HG03095 (cell line): Measurements from ENCODE around the gene TUBB4B.

Source experiments
- ATAC-seq: cut with Tn5 transposase; IDR thresholded peaks from one replicate; pipeline ENCODE4 v1.9.1; 2021; ENCODE audit warnings: moderate library complexity; ENCODE audit not compliant: unreplicated experiment

Gene TUBB4B

GRCh38 chr9:137224830-137225694 is 16.0 kb upstream of the TUBB4B start, which contains the start of gene CYSRT1:
Gene CYSRT1, plus strand, starts transcription at chr9:137225174. Its CDS starts 448 bp downstream, at chr9:137225622.
- no peak for ATAC-seq

DNA sequence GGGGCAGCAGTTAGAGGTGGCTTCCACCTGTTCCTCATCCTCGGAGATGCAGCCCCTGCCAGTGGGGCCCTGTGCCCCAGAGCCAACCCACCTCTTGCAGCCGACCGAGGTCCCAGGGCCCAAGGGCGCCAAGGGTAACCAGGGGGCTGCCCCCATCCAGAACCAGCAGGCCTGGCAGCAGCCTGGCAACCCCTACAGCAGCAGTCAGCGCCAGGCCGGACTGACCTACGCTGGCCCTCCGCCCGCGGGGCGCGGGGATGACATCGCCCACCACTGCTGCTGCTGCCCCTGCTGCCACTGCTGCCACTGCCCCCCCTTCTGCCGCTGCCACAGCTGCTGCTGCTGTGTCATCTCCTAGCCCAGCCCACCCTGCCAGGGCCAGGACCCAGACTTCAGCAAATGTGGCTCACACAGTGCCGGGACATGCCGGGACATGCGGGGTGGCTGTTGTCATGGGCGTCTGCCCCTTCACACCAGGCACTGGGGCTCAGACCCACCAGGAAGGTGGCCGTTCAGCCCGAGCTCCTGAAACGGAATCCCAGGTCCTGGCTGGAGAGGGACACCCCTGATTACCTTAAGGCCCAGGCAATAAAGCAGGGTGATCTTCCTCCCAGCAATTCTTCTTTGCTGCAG is 15.3 kb upstream of the TUBB4B start:
- no peak for ATAC-seq

DNA sequence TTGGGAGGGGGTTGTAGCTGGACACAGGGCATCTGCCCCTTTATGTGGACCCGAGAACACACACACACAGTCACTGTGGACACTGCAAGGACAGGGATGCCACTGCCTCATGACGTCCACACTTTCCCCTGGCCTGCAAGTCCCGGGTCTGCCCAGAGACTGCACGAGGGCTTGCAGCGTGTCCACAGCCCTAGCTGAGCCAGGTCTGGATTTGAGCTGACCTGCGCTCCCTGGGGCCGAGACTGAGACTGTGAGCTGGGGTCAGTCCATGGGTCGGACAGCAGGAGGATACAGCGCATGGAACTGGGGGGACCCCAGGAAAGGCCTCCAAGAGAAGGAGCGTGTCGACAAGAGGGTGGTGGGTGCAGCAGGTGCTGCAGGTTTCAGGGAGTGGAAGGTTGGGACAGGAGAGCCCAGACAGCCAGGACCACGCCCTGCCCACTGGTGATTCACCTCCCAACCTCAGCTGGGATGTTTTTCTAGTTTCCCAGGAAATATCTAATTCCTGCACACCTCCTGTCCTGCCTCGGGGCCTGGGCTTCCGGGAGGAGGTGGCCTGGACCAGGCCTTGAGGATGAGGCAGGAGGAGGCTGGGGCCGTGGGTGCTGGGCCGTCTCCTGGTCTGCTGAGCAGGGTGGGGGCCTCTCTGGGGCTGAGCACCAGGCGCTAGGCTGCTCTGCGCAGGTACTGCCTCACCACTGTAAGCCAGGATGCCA is 14.6 kb upstream of the TUBB4B start:
- ATAC-seq, result no peak

- no peak for ATAC-seq
These were observed 13.8 kb upstream of the TUBB4B start, which contains the start of gene RNF224 for GRCh38 chr9:137227054-137227852. Gene RNF224, plus strand, starts transcription at chr9:137227502. Its CDS starts 834 bp downstream, at chr9:137228336.

DNA sequence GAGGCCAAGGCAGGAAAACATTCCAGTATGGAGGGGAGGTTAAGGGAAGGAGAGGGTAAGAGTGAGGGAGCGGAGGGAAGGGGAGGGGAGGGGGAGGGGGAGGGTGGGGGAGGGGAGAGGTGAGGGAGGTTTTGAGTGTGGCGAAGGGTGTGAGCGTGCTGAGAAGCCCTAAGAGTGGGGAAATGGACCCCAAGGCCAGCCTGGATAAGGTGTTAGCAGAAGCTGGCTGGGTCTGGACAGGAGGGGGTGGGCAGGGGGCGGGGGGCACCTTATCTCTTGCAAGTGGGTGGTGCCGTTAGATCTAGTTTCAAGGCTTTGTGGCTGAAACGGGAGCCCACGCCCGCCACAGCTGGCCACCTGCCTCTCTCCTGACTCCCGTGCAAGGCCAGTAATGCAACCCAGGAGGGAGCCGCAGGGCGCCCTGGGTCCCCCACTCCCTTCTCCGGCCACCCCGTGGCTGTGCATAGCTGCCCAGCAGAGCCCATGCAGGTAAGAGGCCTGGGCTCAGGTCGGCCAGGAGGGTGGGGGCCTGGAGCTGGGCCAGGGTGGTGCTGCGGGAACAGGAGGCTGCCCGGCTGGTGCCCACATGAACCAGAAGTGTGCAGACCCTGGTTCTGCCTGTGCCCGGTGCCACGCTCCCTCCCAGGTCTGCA is 13.1 kb upstream of the TUBB4B start:
- ATAC-seq, result no peak

DNA sequence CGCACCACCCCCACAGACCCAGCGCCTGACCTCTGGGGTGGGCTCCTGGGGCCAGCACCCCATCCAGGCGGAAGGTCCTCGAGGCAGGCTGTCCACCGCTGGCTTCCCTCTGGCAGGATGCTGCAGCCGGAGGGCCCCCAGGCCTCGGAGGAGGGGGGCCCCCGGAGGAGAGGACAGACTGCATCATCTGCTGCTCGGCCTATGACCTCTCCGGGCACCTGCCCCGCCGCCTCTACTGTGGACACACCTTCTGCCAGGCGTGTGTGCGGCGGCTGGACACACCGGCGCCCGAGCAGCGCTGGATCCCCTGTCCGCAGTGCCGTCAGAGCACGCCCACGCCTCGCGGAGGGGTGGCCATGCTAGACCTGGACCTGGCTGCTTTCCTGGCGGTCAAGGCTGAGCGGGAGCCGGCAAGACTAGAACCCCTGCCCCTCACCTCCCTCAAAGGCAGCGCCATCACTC is 12.6 kb upstream of the TUBB4B start:
- no peak for ATAC-seq

DNA sequence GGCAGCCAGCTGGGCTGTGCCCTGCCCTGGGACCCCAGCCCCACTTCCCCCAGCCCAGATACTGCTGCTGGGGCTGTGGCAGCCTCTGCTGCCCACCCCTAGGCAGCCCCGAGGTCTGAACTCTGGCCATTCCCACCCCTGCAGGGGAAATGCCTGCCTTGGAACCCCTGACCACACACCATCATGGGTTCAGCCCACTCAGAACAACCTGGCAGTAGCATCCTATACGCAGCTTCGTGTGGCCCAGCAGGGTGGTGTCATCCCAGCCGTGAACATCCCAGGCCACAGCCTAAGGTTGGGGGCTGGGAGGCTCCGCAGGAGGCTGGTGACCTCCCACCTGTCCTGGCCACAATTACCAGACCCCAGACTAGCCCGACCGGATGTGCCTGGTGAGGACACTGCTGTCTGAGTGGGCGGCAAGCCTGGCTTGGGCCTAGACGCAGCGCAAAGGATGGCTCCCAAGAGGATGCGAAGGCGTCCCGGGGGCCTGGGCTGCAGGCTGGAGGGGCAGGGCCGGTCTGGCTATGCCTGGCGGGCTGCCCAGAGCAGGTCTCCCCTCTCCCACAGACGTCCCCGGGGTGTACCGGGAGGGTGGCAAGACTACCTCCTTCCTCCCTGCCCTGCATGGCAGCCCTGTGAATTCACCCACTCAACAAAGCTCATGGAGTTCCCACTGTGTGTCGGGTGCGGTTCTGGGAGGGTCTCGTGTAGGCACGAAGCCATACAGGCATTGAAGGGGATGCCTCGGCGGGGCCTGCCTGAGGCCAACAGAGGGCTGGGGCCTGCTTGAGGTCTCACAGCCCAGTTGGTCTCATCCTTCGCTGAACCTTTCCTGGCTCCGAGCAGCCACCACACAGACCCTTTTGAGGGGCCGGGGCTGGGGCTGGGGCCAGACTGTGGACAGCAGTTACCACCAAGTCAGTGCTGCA is 11.9 kb upstream of the TUBB4B start:
- no peak for ATAC-seq

DNA sequence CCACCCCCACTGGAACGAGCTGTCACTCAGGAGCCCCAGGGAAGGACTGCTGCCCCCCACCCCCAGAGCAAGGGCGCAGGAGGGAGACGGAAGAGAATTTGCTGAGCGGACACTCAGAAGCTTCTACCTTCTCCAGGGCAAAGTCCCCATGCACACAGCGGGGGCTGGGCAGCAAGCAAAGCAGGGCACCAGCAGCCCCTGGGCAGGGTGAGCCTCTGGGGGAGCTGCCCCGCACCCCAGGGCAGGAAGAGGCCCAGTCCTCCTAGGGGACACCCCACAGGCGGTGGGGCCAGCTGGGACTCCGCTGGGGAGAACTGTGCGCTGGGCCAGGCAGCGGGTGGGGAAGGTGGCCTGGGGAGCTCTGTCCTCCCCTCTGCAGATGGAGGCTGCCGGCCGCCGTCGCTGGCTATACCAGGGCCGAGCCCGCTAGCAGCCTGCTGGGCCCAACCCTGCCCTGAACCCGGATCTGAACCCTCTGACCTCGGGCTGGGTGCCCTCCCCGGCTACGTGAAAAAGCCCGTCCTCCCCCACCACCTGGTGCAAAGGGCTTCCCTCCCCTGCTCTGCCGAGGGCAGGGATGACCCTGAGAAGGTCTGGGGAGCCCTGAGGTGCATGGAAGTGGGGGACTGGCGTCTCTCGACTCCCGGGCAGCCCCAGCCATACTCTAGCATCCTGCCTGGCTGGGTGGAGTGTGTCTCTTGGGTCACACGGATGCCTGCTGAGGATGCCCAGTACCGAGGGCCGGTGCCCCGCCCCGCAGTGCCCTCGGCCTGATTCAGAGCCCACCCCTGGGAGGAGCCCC is 11.0 kb upstream of the TUBB4B start:
- ATAC-seq, result no peak

GRCh38 chr9:137230705-137231371 is 10.2 kb upstream of the TUBB4B start, which contains the start of gene SLC34A3:
Gene SLC34A3, plus strand, starts transcription at chr9:137230901. Its CDS starts 802 bp downstream, at chr9:137231703.
- ATAC-seq, result no peak

DNA sequence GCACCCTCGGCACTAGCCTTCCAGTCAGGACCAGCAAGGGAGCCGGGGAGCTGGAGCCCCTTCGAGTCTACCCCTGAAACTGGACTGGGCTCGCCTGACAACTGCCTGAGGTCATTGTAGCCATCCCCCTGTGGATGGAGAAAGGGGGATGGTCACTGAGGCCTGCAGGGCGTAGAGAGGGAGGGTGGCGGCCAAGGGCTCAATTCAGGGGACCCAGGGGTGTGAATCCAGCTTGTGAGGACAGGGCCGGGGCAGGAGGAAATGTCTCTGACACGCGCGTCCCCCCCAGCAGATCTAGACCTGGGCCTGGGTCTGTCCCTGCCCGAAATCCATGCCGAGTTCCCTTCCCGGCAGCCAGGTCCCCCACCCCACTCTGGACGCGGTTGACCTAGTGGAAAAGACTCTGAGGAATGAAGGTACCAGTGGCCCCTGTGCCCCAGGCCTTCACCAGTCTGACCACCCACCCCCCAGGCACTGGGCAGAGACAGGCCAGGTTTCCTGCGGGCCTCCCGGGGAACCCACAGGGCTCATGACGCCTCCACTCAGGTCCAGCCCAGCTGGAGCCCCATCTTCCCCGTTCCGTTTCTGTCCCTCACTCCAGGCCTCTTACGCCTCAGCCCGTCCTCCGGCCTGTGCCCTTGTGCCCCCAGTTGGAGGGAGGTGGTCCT is 9.6 kb upstream of the TUBB4B start:
- ATAC-seq, result no peak

GRCh38 chr9:137232101-137232500 is 9.0 kb upstream of the TUBB4B start:
- ATAC-seq, result no peak

- ATAC-seq, result no peak
These were observed 8.6 kb upstream of the TUBB4B start for GRCh38 chr9:137232510-137232909.

GRCh38 chr9:137233143-137233980 is 7.7 kb upstream of the TUBB4B start:
- ATAC-seq, result no peak

GRCh38 chr9:137234055-137234697 is 6.9 kb upstream of the TUBB4B start:
- ATAC-seq, result no peak

DNA sequence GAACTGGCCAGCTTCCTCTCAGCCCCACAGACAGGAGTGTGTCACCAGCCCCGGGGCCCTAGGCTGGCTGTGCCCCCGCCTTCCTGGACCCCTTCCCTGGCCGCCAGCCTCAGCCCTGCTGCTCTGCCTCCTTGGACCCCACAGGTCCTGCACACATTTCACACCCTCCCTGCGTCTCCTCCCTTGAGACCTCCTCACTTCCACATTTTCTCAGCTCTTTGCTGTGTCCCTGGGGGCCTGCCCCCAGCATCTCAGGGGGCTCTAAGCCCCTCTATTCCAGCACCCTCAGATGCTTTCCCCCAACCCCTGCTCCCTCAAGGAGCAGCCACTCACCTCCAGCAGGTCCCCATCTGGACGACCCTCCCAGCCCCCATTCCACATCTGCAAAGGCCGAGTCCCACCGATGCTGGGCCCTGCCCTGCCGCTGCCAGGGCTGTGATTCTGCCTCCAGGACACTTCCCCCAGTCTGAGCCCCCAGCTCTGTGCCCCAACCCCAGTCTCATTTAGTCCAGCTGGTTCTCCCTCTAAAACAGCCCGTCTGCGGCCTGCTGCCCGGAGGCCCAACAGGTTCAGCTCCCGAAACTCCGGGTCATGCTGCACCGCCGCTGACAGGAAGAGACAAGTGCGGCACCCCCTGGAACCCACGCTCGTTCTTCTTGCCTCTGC is 6.2 kb upstream of the TUBB4B start:
- ATAC-seq, result no peak
